Stimulated activated CD4-positive, alpha-beta T cell treated with anti-CD3 and anti-CD28 coated beads, Interleukin-12 subunit alpha, Interleukin-12 subunit beta, amount 100 ng/mL, for 48 hours (primary cell): ENCODE data around the gene MCF2.

Experiments
- DNase-seq, 3 donors: peaks; one replicate each; pipeline ENCODE4 v3.0.0-alpha.2; 2020; ENCODE audit warnings: low read depth in 2 of 3, low spot score in 1 of 3

MCF2 gene

DNA sequence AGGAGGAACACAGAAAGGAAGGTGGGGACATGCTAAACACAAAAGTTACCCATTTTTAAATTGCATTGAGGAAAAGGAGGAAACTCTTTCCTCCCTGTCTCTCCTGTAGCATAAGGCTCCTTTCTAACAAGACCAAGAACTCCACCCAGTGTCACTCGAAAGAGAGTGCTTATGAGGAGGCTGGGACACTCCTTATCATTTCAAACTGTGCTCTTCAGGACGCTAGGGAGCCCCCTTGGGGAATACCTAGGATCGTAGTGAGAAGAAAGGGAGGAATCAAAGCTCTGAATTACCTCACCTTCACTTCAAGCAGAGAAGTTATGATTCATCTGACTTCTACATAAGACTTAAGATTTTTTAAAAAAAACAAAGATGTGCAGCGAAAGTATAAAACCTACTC lies 111.9 kb downstream of the MCF2 start:
- no peak for DNase-seq

DNA sequence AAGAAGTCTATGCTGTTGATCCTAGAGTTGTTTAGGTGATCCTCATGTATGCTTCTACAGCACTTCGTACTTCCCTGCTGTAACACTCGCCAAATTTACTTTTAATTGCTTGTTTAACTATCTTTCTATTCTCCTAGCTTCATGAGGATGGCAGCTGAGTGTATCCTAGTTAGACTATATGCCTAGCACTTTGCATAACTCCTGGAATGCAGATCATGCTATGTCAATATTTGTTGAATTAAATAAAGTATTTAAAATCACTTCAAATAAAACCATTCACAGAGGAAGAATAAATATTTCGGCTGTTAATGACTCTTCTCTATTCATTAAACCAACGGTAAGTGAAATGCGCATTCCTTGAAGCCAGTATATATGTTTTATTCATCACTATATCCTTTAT lies 122.4 kb downstream of the MCF2 start:
- DNase-seq, result no peak

DNA sequence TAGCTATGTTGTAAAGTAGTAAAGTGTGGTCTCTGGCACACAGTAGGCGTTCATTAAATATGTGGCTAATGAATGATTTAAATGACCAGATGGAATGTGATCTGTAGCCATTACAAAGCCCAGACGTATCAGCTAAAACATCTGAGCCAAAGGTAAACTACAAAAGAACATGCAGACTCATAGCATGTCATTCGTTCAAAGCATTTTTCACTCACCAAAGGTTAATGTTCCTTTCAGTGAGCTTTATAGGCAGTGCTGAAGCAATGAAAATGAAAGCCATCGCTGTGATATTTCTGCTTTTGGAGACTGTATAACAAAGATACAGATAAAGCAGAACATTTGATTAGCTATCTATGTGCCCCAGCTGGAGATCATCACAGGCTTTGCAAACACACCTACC lies 126.9 kb downstream of the MCF2 start:
- no peak for DNase-seq

DNA sequence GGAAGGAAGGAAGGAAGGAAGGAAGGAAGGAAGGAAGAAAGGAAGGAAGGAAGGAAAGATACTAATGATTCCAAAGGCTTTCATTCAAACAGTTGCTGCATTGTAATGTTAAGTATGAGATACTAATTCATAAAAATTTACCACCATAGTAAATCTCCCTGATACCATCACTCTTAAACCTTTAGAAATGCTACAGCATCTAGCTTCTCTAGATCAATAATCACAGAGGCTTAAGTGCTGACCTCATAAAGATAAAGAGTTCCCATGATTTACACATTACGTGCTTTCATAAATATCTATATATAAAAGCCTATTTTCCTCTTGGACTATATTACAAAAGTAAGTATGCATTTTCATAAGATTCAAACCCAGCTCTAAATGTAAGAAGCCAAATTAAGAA lies 141.0 kb downstream of the MCF2 start:
- DNase-seq, result no peak

DNA sequence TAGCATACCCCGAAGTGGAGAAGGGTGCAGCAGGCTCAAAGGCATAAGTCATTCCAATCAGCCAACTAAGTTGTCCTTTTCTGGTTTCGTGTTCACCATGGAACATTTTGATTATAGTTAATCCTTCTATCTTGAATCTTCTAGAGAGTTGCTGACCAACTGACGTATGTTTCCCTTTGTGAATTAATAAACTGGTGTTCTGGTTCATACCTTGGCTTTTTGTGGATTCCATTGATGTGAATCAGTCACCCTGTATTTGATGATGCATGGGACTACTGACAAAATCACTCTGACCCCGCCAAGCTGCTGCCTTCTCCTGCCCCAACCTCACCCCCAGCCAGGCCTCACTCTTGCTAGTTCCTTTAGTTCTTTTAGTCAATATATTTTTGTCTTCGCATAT lies 144.7 kb downstream of the MCF2 start:
- no peak for DNase-seq

DNA sequence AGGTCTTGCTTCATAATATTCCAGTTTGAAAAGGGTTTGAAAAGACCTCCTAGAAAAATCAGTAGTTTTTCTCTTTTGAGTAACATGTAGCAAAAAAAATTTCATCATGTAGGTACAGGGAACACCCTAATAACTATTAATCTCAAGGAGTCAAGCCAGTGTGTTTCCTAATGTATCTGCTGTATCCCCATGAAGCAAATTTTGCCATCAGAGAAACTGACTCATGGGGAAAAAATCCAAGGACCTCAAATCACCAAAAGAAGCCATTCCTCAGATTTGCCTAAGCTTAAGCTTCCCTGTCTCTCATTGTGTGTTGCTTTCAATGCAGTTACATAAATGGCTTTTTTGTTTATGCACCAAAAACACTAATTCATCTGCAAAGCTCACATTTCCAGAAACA lies 147.7 kb downstream of the MCF2 start:
- no peak for DNase-seq

DNA sequence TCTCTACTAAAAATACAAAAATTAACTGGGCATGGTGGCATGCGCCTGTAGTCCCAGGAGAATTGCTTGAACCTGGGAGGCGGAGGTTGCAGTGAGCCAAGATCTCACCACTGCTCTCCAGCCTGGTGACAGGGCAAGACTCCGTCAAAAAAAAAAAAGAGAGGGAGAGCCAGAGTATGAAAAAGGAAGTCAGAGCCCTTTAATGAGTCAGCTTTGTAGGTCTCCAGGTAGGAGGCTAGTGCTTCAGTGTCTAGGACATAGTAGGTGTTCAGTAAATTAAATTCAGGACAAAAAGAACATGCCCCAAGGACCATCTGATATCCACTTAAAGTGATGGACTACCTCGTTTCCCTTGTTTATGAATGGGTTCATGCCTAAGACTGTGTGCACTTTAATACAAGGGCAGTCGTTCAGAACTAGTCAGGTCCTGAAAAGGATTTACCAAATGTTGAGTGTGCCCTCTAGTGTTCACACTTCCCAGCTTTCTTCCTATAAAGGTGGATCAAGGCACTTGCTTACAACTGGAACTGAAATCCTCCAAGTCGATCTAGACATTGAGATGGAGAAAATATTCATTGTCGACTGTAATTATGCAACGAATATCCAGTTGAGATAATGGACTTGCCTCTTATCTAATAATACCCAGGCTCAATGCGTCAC lies 148.5 kb downstream of the MCF2 start:
- DNase-seq, result peak in 1 of 3 donors; percentile 42

DNA sequence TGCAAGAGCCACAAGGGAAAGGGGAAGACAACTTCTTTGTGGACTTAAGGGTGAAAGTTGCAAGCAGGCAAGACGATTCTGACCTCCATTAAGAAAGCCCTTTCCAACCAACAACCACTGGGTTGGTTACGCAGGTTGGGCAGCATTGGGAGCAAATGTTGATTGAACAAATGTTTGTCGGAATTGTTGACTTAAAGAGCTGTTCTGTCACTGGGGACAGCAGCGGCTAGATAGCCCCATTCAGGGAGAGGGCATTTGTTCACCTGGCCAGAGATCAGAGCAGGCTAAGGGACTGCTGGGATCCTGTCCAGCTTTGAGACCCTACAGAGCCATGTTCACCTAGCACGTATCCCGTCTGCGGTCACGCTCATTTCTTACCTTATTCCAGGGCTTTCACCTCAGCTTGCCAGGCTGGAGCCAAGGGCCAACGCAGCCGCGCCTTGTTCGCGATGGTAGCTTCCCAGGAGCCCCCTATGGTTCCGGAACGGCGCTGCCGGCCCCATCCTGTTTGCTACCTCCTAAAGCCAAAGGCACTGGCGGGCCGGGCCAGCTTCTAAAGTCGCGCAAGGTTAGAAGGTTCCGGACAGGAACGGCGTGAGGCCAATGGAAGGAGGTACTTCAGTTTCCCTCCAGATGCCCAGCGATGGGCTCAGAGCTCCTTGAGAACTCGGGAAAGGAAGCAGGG lies 152.8 kb downstream of the MCF2 start:
- no peak for DNase-seq

DNA sequence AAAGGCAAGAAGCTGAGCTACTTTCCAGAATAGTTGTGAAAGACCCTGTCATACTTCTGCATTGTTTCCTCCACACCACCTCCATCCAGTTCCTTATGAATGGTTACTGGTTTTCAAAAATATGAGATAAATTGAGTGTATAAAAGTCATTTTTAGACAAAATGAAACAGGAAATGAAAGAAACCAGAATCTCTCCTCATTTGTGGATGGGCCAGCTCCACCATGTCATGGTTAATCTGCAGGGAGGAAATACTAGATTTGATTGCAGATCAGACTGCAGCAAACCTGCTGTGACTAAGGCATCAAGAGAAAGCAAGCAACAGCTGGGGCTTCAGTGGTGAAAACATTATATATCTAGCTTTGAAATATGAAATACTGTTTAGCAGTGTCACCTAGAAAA lies 153.6 kb downstream of the MCF2 start:
- no peak for DNase-seq

DNA sequence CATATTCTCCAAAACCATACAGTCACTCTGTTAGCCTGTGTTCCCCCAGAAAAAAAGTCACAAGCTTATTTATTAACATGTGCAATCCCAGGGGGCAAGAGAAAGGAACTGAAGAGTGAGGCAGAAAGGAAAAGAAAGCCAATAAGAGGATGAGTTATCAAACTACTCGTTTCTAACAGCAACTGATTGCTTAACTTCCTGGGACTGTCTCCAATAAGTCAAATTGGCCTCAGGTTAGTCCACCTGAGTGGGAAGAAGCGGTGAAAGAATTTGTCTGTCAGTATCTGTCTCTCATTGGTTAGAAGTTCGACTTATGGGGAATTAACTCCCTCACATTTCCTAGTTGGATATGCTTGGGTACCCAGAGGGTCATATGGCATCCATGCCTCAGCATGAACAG lies 163.4 kb downstream of the MCF2 start:
- no peak for DNase-seq

DNA sequence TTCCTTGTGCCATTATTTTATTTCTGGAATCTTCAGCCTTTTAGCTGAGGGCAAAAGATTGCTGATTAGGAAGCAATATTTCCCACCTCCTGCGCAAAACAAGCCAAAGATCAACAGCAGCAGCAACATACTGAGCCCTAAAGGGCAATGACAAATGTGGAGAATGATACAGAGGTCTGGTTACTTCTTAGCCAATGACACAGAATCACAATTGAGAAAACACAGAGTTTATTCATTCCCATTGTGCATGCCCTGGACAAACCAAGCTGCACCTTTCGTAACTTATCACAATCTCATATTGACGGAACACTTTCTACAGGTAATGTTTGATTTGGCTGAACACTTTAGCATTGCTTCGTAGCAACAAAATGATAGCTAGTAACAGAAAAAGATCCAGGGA lies 164.0 kb downstream of the MCF2 start:
- DNase-seq, result no peak

DNA sequence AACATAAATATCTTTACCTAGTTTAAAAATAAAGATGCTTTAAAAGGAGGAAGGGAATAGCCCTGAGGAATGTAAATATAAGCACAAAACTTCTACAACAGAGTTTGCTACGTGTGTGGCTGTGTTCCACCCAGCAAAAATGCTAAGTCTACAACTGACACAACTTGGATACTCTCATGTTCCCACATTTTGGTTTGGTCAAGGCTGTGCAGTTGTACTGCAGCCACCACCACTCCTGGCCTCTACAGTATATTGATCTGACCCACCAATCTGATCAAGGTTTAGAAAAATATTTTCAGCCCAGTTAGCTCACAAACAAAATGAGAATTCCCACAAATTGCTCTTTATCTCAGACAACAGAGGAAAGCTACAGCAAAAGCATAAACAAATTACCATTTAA lies 165.3 kb downstream of the MCF2 start:
- DNase-seq, result no peak

DNA sequence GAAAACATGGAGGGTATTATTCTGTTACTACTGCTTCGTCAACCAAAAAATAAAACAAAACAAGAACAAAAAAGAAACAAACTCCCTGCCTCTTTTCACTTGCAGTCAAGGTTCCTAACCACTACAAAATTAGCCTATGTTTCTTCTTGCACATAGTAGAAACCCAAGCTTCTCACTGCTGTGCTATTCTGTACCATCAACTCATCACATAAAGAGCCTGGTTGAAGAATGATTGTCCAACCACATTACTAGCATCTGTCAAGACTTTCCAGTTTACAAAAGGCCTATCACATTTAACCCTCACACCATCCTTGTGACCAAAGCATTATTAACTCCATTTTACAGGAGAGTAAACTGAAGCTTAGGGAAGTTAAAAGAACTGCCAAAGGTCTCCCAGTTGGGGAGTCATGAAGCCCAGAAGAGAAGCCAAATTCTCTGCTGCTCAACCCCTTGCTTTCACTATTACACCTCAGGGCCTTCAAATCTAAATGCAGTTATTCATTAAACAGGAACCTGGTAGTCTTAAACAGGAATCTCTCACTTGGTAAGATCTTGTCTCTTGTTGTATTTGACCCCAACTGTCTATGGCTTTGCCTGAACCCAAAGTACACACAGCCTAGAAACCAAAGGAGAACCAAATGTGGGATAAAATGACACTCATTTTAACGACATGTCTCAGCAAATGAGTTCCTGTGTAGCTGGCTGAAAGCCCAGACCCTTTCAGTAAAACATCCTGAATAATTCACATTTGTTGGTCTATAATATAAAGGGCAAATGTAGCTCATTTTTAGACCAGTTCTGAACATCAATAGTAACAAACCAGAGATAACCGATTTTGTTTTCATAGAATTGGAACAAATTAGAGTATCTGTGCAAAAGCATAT lies 168.8 kb downstream of the MCF2 start:
- DNase-seq, result no peak

DNA sequence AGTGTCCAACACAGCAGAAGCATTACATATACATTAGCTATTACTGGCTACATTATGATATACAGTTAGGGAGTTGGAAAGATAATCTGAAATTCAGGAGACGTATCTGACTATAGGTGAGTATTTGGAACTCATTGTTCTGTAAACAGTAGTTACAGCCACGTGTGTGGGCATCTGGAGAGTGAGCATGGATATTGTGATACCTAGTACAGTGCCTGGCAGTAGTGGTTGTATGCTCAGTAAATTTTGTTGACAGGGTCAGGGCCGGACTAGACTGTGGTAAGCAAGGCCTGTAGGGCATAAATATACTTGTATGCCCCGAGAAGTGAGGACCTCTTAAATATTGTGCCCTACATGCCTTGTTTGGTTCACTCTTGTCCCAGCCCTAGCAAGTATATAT lies 174.5 kb downstream of the MCF2 start:
- DNase-seq, result no peak

DNA sequence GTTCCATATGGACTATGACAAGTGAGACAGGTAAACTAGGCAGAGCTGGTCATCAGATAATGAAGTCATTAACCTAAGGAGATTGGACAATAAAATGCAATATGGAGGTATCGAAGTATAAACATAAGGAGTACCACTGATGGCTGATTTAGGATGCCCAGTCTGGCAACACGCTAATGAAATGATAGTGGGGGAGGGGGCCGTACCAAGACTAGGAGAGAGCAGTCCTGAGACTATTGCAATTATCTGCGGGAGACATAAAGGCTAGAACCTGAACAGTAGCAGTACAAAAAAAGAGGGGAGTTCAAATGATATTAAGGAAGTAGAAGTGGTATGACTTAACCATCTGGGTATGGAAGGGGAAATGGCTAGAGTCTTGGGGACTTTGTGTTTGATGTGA lies 175.1 kb downstream of the MCF2 start:
- DNase-seq, result no peak
